Measurements from ENCODE around the gene SLC22A1.

- peak; percentile 60 to 70 for TF ChIP-seq CTCF (IDR thresholded peaks at IDR 0.05; ENCODE audit: extremely low read depth in 1 of 2, insufficient read depth in 1 of 2, low read depth in 1 of 2, low read length in 2 of 2)
- no peak for TF ChIP-seq POLR2A (IDR thresholded peaks at IDR 0.05; ENCODE audit: low read depth, low read length)
- no peak for TF ChIP-seq FOS (IDR thresholded peaks at IDR 0.05; ENCODE audit: borderline replicate concordance, insufficient read depth, low read length)
- TF ChIP-seq EZH2 (IDR thresholded peaks at IDR 0.05; ENCODE audit: borderline replicate concordance, low read depth, low read length, severe bottlenecking), result no peak
- no peak for TF ChIP-seq MAX (IDR thresholded peaks at IDR 0.05; ENCODE audit: insufficient read depth, insufficient read length)
- no peak for TF ChIP-seq POLR2AphosphoS5 (IDR thresholded peaks at IDR 0.05; ENCODE audit: insufficient read depth, low read depth, low read length)
- no peak for TF ChIP-seq MYC (IDR thresholded peaks at IDR 0.05; ENCODE audit: low read depth, low read length)
Observed at GRCh38 chr6:160088069-160088783, 33.4 kb upstream of the SLC22A1 start.

Measured in endothelial cell of umbilical vein (primary cell).